GM11168 (cell line): ENCODE results near the gene HTR4.

Experiments
- in situ Hi-C: fragments of 300-500 bp; cut with MboI; formaldehyde crosslinking; loops from one replicate; pipeline ENCODE4 v1.12.0; 2022; ENCODE audit warnings: low sequenced_read_pairs; ENCODE audit not compliant: unreplicated experiment

Gene HTR4

GRCh38 chr5:148666353-148666752, 12.0 kb upstream of the HTR4 start:
- in situ Hi-C loops: no loop called here

GRCh38 chr5:148665431-148665830, 11.1 kb upstream of the HTR4 start:
- in situ Hi-C loops: no loop called here

- in situ Hi-C loops: no loop called here
Measured at GRCh38 chr5:148663509-148663908, 9.2 kb upstream of the HTR4 start.

- in situ Hi-C loops: no loop called here
Measured at GRCh38 chr5:148660346-148660660, 6.0 kb upstream of the HTR4 start.

GRCh38 chr5:148659641-148660345, 5.5 kb upstream of the HTR4 start:
- in situ Hi-C loops: no loop called here

- in situ Hi-C loops: no loop called here
Measured at GRCh38 chr5:148653291-148653835, 964 bp downstream of the HTR4 start.

GRCh38 chr5:148651528-148651927, 2.8 kb downstream of the HTR4 start:
- in situ Hi-C loops: no loop called here

GRCh38 chr5:148645527-148645926, 8.8 kb downstream of the HTR4 start:
- in situ Hi-C loops: no loop called here

- in situ Hi-C loops: no loop called here
Measured at GRCh38 chr5:148641735-148642134, 12.6 kb downstream of the HTR4 start.

- in situ Hi-C loops: no loop called here
Measured at GRCh38 chr5:148640471-148640870, 13.9 kb downstream of the HTR4 start.

GRCh38 chr5:148639081-148639480, 15.2 kb downstream of the HTR4 start:
- in situ Hi-C loops: no loop called here

- in situ Hi-C loops: no loop called here
Measured at GRCh38 chr5:148636353-148636752, 18.0 kb downstream of the HTR4 start.

- in situ Hi-C loops: no loop called here
Measured at GRCh38 chr5:148635321-148636083, 18.8 kb downstream of the HTR4 start.

GRCh38 chr5:148633067-148633377, 21.3 kb downstream of the HTR4 start:
- in situ Hi-C loops: no loop called here

- in situ Hi-C loops: no loop called here
Measured at GRCh38 chr5:148632255-148633066, 21.9 kb downstream of the HTR4 start.

GRCh38 chr5:148626986-148627385, 27.3 kb downstream of the HTR4 start:
- in situ Hi-C loops: no loop called here

GRCh38 chr5:148626081-148626613, 28.2 kb downstream of the HTR4 start:
- in situ Hi-C loops: no loop called here

- in situ Hi-C loops: no loop called here
Measured at GRCh38 chr5:148625250-148625649, 29.1 kb downstream of the HTR4 start.

- in situ Hi-C loops: no loop called here
Measured at GRCh38 chr5:148623741-148624140, 30.6 kb downstream of the HTR4 start.

- in situ Hi-C loops: no loop called here
Measured at GRCh38 chr5:148623101-148623500, 31.2 kb downstream of the HTR4 start.

- in situ Hi-C loops: no loop called here
Measured at GRCh38 chr5:148620696-148621095, 33.6 kb downstream of the HTR4 start.
